GM12878 (cell line): ENCODE results near the gene DCUN1D3. TPM values are rescaled to one million over a fixed set of nuclear protein-coding genes. Genes with fewer than 3 reads are reported as not detected.

Experiments
- ATAC-seq: fragments of 200-7000 bp; cut with Tn5 transposase; 3 replicates; pipeline ENCODE4 v1.9.1; 2020; ENCODE audit warnings: mild to moderate bottlenecking, moderate library complexity
- BruUV-seq: library from RNA; stranded (reverse); fragments of 400-500 nt; replicated peaks from 2 replicates; lab custom pipeline; 2021; lab: Mats Ljungman, UMichigan
- CTCF ChIA-PET: fragments of 300-600 bp; sonication (Branson Sonifier 250); formaldehyde crosslinking; extraction: SDS; loops from one replicate; lab custom pipeline; 2021; ENCODE audit warnings: inconsistent platforms; lab: Yijun Ruan, JAX
- POLR2A ChIA-PET: fragments of 350-600 bp; formaldehyde crosslinking; extraction: SDS; loops from one replicate; lab custom pipeline; 2021; ENCODE audit warnings: inconsistent platforms; lab: Charles Lee
- RAD21 ChIA-PET: fragments of 300-600 bp; sonication (Branson Sonifier 250); formaldehyde crosslinking; loops from one replicate; lab custom pipeline; 2023; ENCODE audit warnings: antibody characterized with exemption; ENCODE audit not compliant: unreplicated experiment; lab: Charles Lee
- SMC1A ChIA-PET: fragments of 300-600 bp; sonication (Branson Sonifier 250); formaldehyde crosslinking; loops from one replicate; lab custom pipeline; 2023; ENCODE audit not compliant: unreplicated experiment, uncharacterized antibody; lab: Charles Lee
- DNase-seq: peaks from one replicate; pipeline ENCODE4 v3.0.0-alpha.2; 2011; ENCODE audit warnings: low read depth, low spot score
- FAIRE-seq: peaks from 3 replicates; lab custom pipeline; 2011; peaks lifted over from hg19 to GRCh38; lab: Jason Lieb, UNC
- H2AFZ ChIP-seq: 2 replicates; pipeline ENCODE4 v1.6.0; 2011; ENCODE audit warnings: low read depth, low read length, control low read depth; ENCODE audit not compliant: control insufficient read depth
- H3K27ac ChIP-seq: 2 replicates; pipeline ENCODE4 v1.5.1; 2011; ENCODE audit warnings: control low read depth; ENCODE audit not compliant: control insufficient read depth, insufficient read depth
- H3K27me3 ChIP-seq, 2 experiments: replicated peaks in 1 of 2; 2 replicates each; pipeline versions ENCODE4 v1.6.0 to v1.6.1; 2011; ENCODE audit warnings: low read length in 1 of 2; ENCODE audit not compliant: control insufficient read depth in 2 of 2, insufficient read depth in 2 of 2
- H3K36me3 ChIP-seq, 2 experiments: 2 replicates each; pipeline ENCODE4 v1.5.1; 2011; ENCODE audit warnings: low read length in 1 of 2; ENCODE audit not compliant: control insufficient read depth in 2 of 2, insufficient read depth in 2 of 2
- H3K4me1 ChIP-seq: 2 replicates; pipeline ENCODE4 v1.6.1; 2011; ENCODE audit warnings: mild to moderate bottlenecking, low read length, moderate library complexity, mixed read lengths; ENCODE audit not compliant: control insufficient read depth, insufficient read depth
- H3K4me2 ChIP-seq: 2 replicates; pipeline ENCODE4 v1.6.0; 2011; ENCODE audit warnings: control low read depth; ENCODE audit not compliant: control insufficient read depth, insufficient read depth
- H3K4me3 ChIP-seq: fragments of 200-600 bp; sonication (generic); 2 replicates; pipeline ENCODE4 v1.5.1; 2016
- H3K79me2 ChIP-seq: 2 replicates; pipeline ENCODE4 v1.6.0; 2011; ENCODE audit warnings: low read length; ENCODE audit not compliant: control insufficient read depth, insufficient read depth
- H3K9ac ChIP-seq: 2 replicates; pipeline ENCODE4 v1.8.0; 2011; ENCODE audit warnings: low read length, control low read depth, mixed read lengths; ENCODE audit not compliant: control insufficient read depth, insufficient read depth
- H3K9me3 ChIP-seq: replicated peaks from 3 replicates; pipeline ENCODE4 v1.5.1; 2011; ENCODE audit warnings: mild to moderate bottlenecking, low read length; ENCODE audit not compliant: control insufficient read depth, insufficient read depth
- H4K20me1 ChIP-seq: 2 replicates; pipeline ENCODE4 v1.6.0; 2011; ENCODE audit not compliant: control insufficient read depth, insufficient read depth
- BCL3 ChIP-seq: IDR thresholded peaks from 2 replicates; pipeline ENCODE4 v1.6.1; 2011; ENCODE audit warnings: borderline replicate concordance, low read depth, mild to moderate bottlenecking, moderate library complexity, low read length; ENCODE audit not compliant: insufficient read depth, poor library complexity, severe bottlenecking
- E2F4 ChIP-seq: IDR thresholded peaks from 2 replicates; pipeline ENCODE4 v1.6.1; 2012; ENCODE audit warnings: low read depth, low read length, improper control_type of control experiment
- EZH2 ChIP-seq: IDR thresholded peaks from 2 replicates; pipeline ENCODE4 v1.6.1; 2012; ENCODE audit warnings: low read depth, mild to moderate bottlenecking, control low read depth, inconsistent platforms, low read length, borderline replicate concordance; ENCODE audit not compliant: control insufficient read depth
- MXI1 ChIP-seq: fragments of 150-350 bp; IDR thresholded peaks from 2 replicates; pipeline ENCODE4 v1.6.1; 2011; ENCODE audit warnings: low read depth, mild to moderate bottlenecking, inconsistent platforms, low read length, improper control_type of control experiment
- NR2F1 ChIP-seq: fragments of 450-650 bp; conservative IDR thresholded peaks from 2 replicates; pipeline ENCODE4 v1.6.1; 2017; ENCODE audit warnings: mild to moderate bottlenecking
- POLR2AphosphoS2 ChIP-seq: IDR thresholded peaks from 2 replicates; pipeline ENCODE4 v1.6.1; 2011; ENCODE audit warnings: low read depth, mild to moderate bottlenecking, low read length, improper control_type of control experiment, moderate library complexity
- SIN3A ChIP-seq: IDR thresholded peaks from 2 replicates; pipeline ENCODE4 v1.6.1; 2012; ENCODE audit warnings: low read depth, low read length, improper control_type of control experiment
- SMAD5 ChIP-seq: IDR thresholded peaks from 2 replicates; pipeline ENCODE4 v1.6.1; 2016; ENCODE audit warnings: antibody characterized with exemption, low read depth
- SPI1 ChIP-seq: IDR thresholded peaks from 2 replicates; pipeline ENCODE4 v1.6.1; 2011; ENCODE audit warnings: low read depth, mild to moderate bottlenecking, low read length, moderate library complexity, borderline replicate concordance; ENCODE audit not compliant: insufficient read depth
- USF1 ChIP-seq: IDR thresholded peaks from 2 replicates; pipeline ENCODE4 v1.6.1; 2011; ENCODE audit warnings: borderline replicate concordance, low read depth, mild to moderate bottlenecking, moderate library complexity, mixed read lengths, low read length; ENCODE audit not compliant: insufficient read depth; ENCODE audit errors: extremely low read length
- ZNF384 ChIP-seq: IDR thresholded peaks from 2 replicates; pipeline ENCODE4 v1.6.1; 2012; ENCODE audit warnings: low read depth, mild to moderate bottlenecking, low read length, improper control_type of control experiment, borderline replicate concordance
- WGBS: methylation state at CpG from one replicate; pipeline ENCODE4 v1.1.6; 2016; ENCODE audit warnings: low lambda C conversion rate; ENCODE audit not compliant: insufficient replicate concordance, insufficient coverage; ENCODE audit errors: missing lambda C conversion rate; 5-methylcytosine and 5-hydroxymethylcytosine counted together
- in situ Hi-C: fragments of 300-500 bp; cut with MboI; formaldehyde crosslinking; loops from 9 replicates; pipeline ENCODE4 v1.14.3; 2018; ENCODE audit warnings: mixed read lengths
- intact Hi-C: fragments of 100-400 bp; cut with micrococcal nuclease; formaldehyde crosslinking; loops from one replicate; pipeline ENCODE4 v1.14.2; 2022; ENCODE audit not compliant: unreplicated experiment
- polyA plus RNA-seq, 11 experiments: library from polyadenylated mRNA; depleted of rRNA in 4 of 11; unstranded in 6 of 11; stranded (reverse) in 5 of 11; fragments of >200 nt; fragmentation: Nextera tagmentation in 4 of 11; fragmentation: Illumina TruSeq in 1 of 11; extraction: Ambion mirVana in 4 of 11; extraction: Trizol in 1 of 11; gene quantifications; 1 replicate in 1 of 11; 2 replicates in 10 of 11; pipeline versions ENCODE4 v1.2.1 to v1.2.3, GENCODE V29; 2011 to 2016; ENCODE audit warnings: inconsistent platforms in 2 of 11, missing spikeins in 2 of 11, low read depth in 1 of 11
- total RNA-seq, 4 experiments: library from RNA; depleted of rRNA in 3 of 4; stranded (reverse); fragments of >200 nt in 3 of 4; fragmentation: Illumina TruSeq in 1 of 4; extraction: Trizol in 1 of 4; gene quantifications; 2 replicates each; pipeline versions ENCODE4 v1.2.1 to v1.2.3, GENCODE V29; 2013 to 2021

Gene DCUN1D3
- total and polyA plus RNA-seq, 10 of the 15 experiments (the other 5 are each of a cell fraction or from before 2014, with no cell fraction given), result 0.47 to 4.5 (median 1.9) TPM

GRCh38 chr16:20889625-20890275 lies 10.4 kb downstream of the DCUN1D3 start:
- no peaks in the 10 kb centered on the region for H4K20me1 ChIP-seq
- no peak overlapping the region for H3K4me2 ChIP-seq
- no peaks in the 10 kb centered on the region; a peak in 2 of 4 replicates for H3K36me3 ChIP-seq
- ChIA-PET RAD21 (no interaction called here), POLR2A (interaction anchor here (0.6 to 0.7 kb wide), 3 partner anchors 14 to 68 kb away, joined by 3 read pairs; no protein-coding TSS in a partner anchor), SMC1A (interaction anchor here (1.8 kb wide), 1 partner anchor 9 kb away, joined by 5 read pairs; no protein-coding TSS in a partner anchor), CTCF (interaction anchor here (1.2 kb wide), 1 partner anchor 39 kb away, joined by 4 read pairs; no protein-coding TSS in a partner anchor)
- H3K79me2 ChIP-seq, result no peaks in the 10 kb centered on the region
- TF ChIP-seq SPI1 (no peak), USF1 (no peak), ZNF384 (no peak), MXI1 (no peak), SMAD5 (no peak), NR2F1 (no peak), BCL3 (no peak), SIN3A (no peak), EZH2 (no peak), POLR2AphosphoS2 (no peak), E2F4 (no peak)
- DNase-seq, result no peak
- no peak for FAIRE-seq
- H3K27ac ChIP-seq, result no peak overlapping the region
- no peak overlapping the region for H3K4me3 ChIP-seq
- in situ Hi-C loops (no loop called here), intact Hi-C loops (no loop called here)
- H3K4me1 ChIP-seq, result no peaks in the 10 kb centered on the region
- no peak overlapping the region for H2AFZ ChIP-seq
- no peak for ATAC-seq
- no peaks in the 10 kb centered on the region for H3K9me3 ChIP-seq
- H3K9ac ChIP-seq, result no peak overlapping the region
- no peaks in the 10 kb centered on the region for H3K27me3 ChIP-seq
- no TSS peak for BruUV-seq
- 85% methylated on average over 4 of the region's 4 CpGs for WGBS
